ENCODE results near the gene RNF214.

The RNF214 gene

DNA sequence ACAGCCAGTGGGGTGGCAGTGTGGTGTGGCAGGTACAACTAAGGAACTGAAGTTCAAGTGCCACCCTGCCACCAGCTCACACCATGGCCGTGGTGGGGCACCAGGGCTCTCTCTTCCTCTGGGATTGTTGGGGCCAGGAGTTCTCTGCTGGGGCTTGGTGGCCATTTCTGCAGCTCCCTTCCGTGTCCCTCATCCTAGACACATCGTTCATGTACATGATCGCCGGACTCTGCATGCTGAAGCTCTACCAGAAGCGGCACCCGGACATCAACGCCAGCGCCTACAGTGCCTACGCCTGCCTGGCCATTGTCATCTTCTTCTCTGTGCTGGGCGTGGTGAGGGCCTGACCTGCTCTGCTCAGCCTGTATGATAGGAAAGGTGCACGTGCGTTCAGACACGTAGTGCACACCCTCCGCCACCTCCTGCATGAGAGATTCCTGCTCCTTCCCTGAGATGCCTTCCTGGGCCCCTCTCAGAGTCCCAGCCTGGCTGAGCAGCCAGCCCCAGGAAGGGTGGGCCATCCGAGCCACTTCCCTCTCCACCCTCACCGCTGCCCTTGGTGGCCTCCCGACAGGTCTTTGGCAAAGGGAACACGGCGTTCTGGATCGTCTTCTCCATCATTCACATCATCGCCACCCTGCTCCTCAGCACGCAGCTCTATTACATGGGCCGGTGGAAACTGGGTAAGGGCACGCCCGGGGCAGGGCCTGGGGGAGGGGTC, 40.6 kb upstream of the RNF214 start:
- Histone ChIP-seq H3K36me3 (peaks cover 36% of the 10 kb centered on the region), H3K4me1 (ENCODE audit: control insufficient read depth in 1 of 2, insufficient read depth in 1 of 2, low read depth in 1 of 2, low read length in 1 of 2) (no peaks in the 10 kb centered on the region)

GRCh38 chr11:117192401-117192875, 40.0 kb upstream of the RNF214 start:
- H3K4me3 ChIP-seq (ENCODE audit: low read depth in 1 of 2, low read length in 1 of 2): no peak overlapping the region
- peaks cover 34% of the 10 kb centered on the region for H3K36me3 ChIP-seq
- H3K27ac ChIP-seq: no peak overlapping the region
- H3K9me3 ChIP-seq: no peaks in the 10 kb centered on the region
- H3K27me3 ChIP-seq: no peaks in the 10 kb centered on the region
- TF ChIP-seq, protein P1, sequence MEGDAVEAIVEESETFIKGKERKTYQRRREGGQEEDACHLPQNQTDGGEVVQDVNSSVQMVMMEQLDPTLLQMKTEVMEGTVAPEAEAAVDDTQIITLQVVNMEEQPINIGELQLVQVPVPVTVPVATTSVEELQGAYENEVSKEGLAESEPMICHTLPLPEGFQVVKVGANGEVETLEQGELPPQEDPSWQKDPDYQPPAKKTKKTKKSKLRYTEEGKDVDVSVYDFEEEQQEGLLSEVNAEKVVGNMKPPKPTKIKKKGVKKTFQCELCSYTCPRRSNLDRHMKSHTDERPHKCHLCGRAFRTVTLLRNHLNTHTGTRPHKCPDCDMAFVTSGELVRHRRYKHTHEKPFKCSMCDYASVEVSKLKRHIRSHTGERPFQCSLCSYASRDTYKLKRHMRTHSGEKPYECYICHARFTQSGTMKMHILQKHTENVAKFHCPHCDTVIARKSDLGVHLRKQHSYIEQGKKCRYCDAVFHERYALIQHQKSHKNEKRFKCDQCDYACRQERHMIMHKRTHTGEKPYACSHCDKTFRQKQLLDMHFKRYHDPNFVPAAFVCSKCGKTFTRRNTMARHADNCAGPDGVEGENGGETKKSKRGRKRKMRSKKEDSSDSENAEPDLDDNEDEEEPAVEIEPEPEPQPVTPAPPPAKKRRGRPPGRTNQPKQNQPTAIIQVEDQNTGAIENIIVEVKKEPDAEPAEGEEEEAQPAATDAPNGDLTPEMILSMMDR (IDR thresholded peaks at IDR 0.05): no peak
- no peaks in the 10 kb centered on the region for H3K4me1 ChIP-seq (ENCODE audit: control insufficient read depth in 1 of 2, insufficient read depth in 1 of 2, low read depth in 1 of 2, low read length in 1 of 2)

More for the DNA sequence above, 40.6 kb upstream of the RNF214 start:
- Histone ChIP-seq H3K27me3 (no peaks in the 10 kb centered on the region), H3K27ac (no peak overlapping the region), H3K9me3 (no peaks in the 10 kb centered on the region), H3K4me3 (ENCODE audit: low read depth in 1 of 2, low read length in 1 of 2) (no peak overlapping the region)
- TF ChIP-seq, protein P1 (IDR thresholded peaks at IDR 0.05): no peak

GRCh38 chr11:117193130-117194020, 39.1 kb upstream of the RNF214 start:
- H3K4me1 ChIP-seq (ENCODE audit: control insufficient read depth in 1 of 2, insufficient read depth in 1 of 2, low read depth in 1 of 2, low read length in 1 of 2): no peaks in the 10 kb centered on the region
- no peak overlapping the region for H3K27ac ChIP-seq
- TF ChIP-seq, protein P1 (IDR thresholded peaks at IDR 0.05): no peak
- peaks cover 32% of the 10 kb centered on the region for H3K36me3 ChIP-seq
- H3K27me3 ChIP-seq: no peaks in the 10 kb centered on the region
- H3K9me3 ChIP-seq: no peaks in the 10 kb centered on the region
- H3K4me3 ChIP-seq (ENCODE audit: low read depth in 1 of 2, low read length in 1 of 2): no peak overlapping the region

- Histone ChIP-seq H3K9me3 (no peaks in the 10 kb centered on the region), H3K27ac (no peak overlapping the region), H3K4me3 (ENCODE audit: low read depth in 1 of 2, low read length in 1 of 2) (no peak overlapping the region), H3K36me3 (peaks cover 27% of the 10 kb centered on the region), H3K27me3 (peaks cover 5% of the 10 kb centered on the region), H3K4me1 (ENCODE audit: control insufficient read depth in 1 of 2, insufficient read depth in 1 of 2, low read depth in 1 of 2, low read length in 1 of 2) (no peaks in the 10 kb centered on the region)
- TF ChIP-seq, protein P1 (IDR thresholded peaks at IDR 0.05): no peak
These were observed 38.2 kb upstream of the RNF214 start for GRCh38 chr11:117194267-117194666.

DNA sequence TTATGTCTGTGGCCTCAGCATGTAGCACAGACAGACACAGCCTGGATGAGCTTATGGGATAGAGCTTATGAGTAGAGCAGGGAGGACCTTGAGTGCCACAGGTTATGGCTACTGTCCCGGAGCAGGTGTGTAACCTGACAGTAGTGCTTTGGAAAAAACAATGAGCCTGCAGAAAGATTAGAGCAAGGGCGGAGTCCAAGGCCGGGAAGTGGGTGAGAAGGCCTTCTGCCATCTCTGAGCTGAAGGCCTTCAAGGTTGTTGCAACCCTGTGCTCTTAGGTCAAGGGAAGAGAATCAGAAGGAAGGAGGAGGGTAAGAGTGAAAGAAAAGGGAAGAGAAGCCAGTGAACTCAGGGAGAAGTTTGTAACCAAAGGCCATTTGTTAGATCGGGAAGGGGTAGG, 37.2 kb upstream of the RNF214 start:
- Histone ChIP-seq H3K27ac (no peak overlapping the region), H3K9me3 (no peaks in the 10 kb centered on the region), H3K27me3 (peaks cover 5% of the 10 kb centered on the region), H3K36me3 (peaks cover 17% of the 10 kb centered on the region), H3K4me3 (ENCODE audit: low read depth in 1 of 2, low read length in 1 of 2) (no peak overlapping the region), H3K4me1 (ENCODE audit: control insufficient read depth in 1 of 2, insufficient read depth in 1 of 2, low read depth in 1 of 2, low read length in 1 of 2) (no peaks in the 10 kb centered on the region)
- TF ChIP-seq, protein P1 (IDR thresholded peaks at IDR 0.05): no peak
